ENCODE data around the gene EXOSC1. TPM values are rescaled to one million over a fixed set of nuclear protein-coding genes. Genes with fewer than 3 reads are reported as not detected.

The EXOSC1 gene
- total RNA-seq, 1 experiment from 2014 or later: 60.3 TPM

DNA sequence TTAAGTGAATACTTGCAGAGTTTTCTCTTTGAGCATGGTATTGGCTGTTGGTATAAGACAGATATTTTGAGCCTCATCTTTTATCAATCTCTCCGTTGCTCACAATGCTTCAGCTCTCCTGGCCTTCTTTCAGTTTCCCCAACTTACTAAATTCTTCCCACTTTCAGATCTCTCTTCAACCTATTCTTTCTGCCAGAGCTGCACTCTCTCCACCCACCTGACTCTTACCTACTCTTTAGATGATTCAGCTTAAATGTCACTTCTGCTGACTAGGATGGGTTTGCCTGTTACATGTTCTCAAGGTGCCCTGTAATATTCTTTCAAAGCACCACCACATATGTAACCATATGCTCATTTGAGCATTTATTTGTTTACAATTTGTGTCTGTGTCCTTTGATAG is 1.6 kb downstream of the EXOSC1 start:
- BruUV-seq (replicated peaks): TSS peak; percentile 72

DNA sequence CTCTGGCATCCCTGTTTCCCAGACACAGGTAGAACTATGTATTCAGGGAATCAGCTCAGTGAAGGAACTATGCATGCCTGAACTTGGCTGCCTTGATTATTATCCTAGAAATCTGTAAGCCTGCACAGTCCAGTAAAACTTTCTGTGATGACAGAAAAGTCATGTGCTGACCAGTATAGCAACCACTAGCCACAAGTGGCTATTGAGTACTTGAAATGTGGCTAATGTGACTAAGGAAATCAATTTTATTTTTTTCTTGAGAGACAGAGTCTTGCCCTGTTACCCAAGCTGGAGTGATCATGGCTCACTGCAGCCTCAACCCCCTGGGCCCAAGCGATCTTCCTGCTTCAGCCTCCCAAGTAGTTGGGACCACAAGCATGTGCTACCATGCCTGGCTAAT is 3.5 kb downstream of the EXOSC1 start:
- Histone ChIP-seq H3K36me3 (ENCODE audit: control insufficient read depth, insufficient read depth, low read length) (no peaks in the 10 kb centered on the region; the same call in 1 of the 2 replicates), H3K4me1 (ENCODE audit: control insufficient read depth, insufficient read depth, low read length) (peaks cover 12% of the 10 kb centered on the region), H3K27me3 (ENCODE audit: control insufficient read depth, insufficient read depth, low read length) (no peaks in the 10 kb centered on the region), H3K27ac (ENCODE audit: low read length) (no peak overlapping the region), H3K4me3 (ENCODE audit: low read depth in 2 of 2, low read length in 2 of 2) (no peak overlapping the region), H3K9me3 (ENCODE audit: control insufficient read depth, insufficient read depth, low read depth, low read length) (no peaks in the 10 kb centered on the region)
- intact Hi-C loops (cut with micrococcal nuclease; ENCODE audit: unreplicated experiment): no loop called here
- TF ChIP-seq TCF7L2 (IDR thresholded peaks at IDR 0.05; ENCODE audit: low read depth, low read length): no peak
- TF ChIP-seq, protein P1, sequence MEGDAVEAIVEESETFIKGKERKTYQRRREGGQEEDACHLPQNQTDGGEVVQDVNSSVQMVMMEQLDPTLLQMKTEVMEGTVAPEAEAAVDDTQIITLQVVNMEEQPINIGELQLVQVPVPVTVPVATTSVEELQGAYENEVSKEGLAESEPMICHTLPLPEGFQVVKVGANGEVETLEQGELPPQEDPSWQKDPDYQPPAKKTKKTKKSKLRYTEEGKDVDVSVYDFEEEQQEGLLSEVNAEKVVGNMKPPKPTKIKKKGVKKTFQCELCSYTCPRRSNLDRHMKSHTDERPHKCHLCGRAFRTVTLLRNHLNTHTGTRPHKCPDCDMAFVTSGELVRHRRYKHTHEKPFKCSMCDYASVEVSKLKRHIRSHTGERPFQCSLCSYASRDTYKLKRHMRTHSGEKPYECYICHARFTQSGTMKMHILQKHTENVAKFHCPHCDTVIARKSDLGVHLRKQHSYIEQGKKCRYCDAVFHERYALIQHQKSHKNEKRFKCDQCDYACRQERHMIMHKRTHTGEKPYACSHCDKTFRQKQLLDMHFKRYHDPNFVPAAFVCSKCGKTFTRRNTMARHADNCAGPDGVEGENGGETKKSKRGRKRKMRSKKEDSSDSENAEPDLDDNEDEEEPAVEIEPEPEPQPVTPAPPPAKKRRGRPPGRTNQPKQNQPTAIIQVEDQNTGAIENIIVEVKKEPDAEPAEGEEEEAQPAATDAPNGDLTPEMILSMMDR (IDR thresholded peaks at IDR 0.05): no peak
- CTCF ChIA-PET: no interaction called here
- in situ Hi-C loops (cut with HindIII; ENCODE audit: low pct_unique_long_range_greater_than_20kb, low sequenced_read_pairs): no loop called here
- ATAC-seq: no peak
- no peak for DNase-seq (ENCODE audit: low read depth, low spot score)
- POLR2A ChIA-PET: interaction anchor here (0.7 kb wide), 1 partner anchor 168 kb away, joined by 3 read pairs; no protein-coding TSS in a partner anchor
- BruUV-seq (replicated peaks): no TSS peak

More for the DNA sequence above, 1.6 kb downstream of the EXOSC1 start:
- POLR2A ChIA-PET: no interaction called here
- intact Hi-C loops (cut with micrococcal nuclease; ENCODE audit: unreplicated experiment) (no loop called here), in situ Hi-C loops (cut with HindIII; ENCODE audit: low pct_unique_long_range_greater_than_20kb, low sequenced_read_pairs) (no loop called here)
- Histone ChIP-seq H3K4me3 (ENCODE audit: low read depth in 2 of 2, low read length in 2 of 2) (no peak overlapping the region), H3K36me3 (ENCODE audit: control insufficient read depth, insufficient read depth, low read length) (no peaks in the 10 kb centered on the region; the same call in 1 of the 2 replicates), H3K27me3 (ENCODE audit: control insufficient read depth, insufficient read depth, low read length) (no peaks in the 10 kb centered on the region), H3K9me3 (ENCODE audit: control insufficient read depth, insufficient read depth, low read depth, low read length) (no peaks in the 10 kb centered on the region), H3K4me1 (ENCODE audit: control insufficient read depth, insufficient read depth, low read length) (peaks cover 20% of the 10 kb centered on the region), H3K27ac (ENCODE audit: low read length) (no peak overlapping the region)
- CTCF ChIA-PET: no interaction called here
- TF ChIP-seq TCF7L2 (IDR thresholded peaks at IDR 0.05; ENCODE audit: low read depth, low read length): no peak
- TF ChIP-seq, protein P2, sequence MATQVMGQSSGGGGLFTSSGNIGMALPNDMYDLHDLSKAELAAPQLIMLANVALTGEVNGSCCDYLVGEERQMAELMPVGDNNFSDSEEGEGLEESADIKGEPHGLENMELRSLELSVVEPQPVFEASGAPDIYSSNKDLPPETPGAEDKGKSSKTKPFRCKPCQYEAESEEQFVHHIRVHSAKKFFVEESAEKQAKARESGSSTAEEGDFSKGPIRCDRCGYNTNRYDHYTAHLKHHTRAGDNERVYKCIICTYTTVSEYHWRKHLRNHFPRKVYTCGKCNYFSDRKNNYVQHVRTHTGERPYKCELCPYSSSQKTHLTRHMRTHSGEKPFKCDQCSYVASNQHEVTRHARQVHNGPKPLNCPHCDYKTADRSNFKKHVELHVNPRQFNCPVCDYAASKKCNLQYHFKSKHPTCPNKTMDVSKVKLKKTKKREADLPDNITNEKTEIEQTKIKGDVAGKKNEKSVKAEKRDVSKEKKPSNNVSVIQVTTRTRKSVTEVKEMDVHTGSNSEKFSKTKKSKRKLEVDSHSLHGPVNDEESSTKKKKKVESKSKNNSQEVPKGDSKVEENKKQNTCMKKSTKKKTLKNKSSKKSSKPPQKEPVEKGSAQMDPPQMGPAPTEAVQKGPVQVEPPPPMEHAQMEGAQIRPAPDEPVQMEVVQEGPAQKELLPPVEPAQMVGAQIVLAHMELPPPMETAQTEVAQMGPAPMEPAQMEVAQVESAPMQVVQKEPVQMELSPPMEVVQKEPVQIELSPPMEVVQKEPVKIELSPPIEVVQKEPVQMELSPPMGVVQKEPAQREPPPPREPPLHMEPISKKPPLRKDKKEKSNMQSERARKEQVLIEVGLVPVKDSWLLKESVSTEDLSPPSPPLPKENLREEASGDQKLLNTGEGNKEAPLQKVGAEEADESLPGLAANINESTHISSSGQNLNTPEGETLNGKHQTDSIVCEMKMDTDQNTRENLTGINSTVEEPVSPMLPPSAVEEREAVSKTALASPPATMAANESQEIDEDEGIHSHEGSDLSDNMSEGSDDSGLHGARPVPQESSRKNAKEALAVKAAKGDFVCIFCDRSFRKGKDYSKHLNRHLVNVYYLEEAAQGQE (IDR thresholded peaks at IDR 0.05; ENCODE audit: insufficient read depth in 1 of 2, low read depth in 2 of 2, low read length in 1 of 2): no peak
- TF ChIP-seq POLR2AphosphoS5 (IDR thresholded peaks at IDR 0.05; ENCODE audit: low read depth, low read length): no peak
- TF ChIP-seq SIN3A (IDR thresholded peaks at IDR 0.05; ENCODE audit: borderline replicate concordance, insufficient read depth, low read depth, low read length): no peak
- TF ChIP-seq, protein P1 (IDR thresholded peaks at IDR 0.05): no peak
- no peak for ATAC-seq
- no peak for DNase-seq (ENCODE audit: low read depth, low spot score)
